ENCODE results near the gene PRRG3. TPM values are rescaled to one million over a fixed set of nuclear protein-coding genes. Genes with fewer than 3 reads are reported as not detected.

Gene PRRG3
- total and polyA plus RNA-seq, 2 donors (not counting 1 experiment from before 2014, with no cell fraction given): not detected

GRCh38 chrX:151722241-151722846 lies 27.1 kb downstream of the PRRG3 start:
- Histone ChIP-seq H3K27me3 (replicated peaks in 1 of 4; ENCODE audit: control extremely low read depth in 1 of 4, control insufficient read depth in 3 of 4, insufficient read depth in 4 of 4, low read length in 3 of 4) (no peaks in the 10 kb centered on the region), H2AFZ (ENCODE audit: insufficient read depth, low read depth, low read length, poor library complexity, severe bottlenecking) (no peak overlapping the region), H3K36me3 (replicated peaks in 1 of 2; ENCODE audit: control extremely low read depth in 1 of 2, control insufficient read depth in 1 of 2, extremely low read depth in 1 of 2, insufficient read depth in 2 of 2, low read length in 1 of 2) (no peaks in the 10 kb centered on the region), H3K79me2 (ENCODE audit: control insufficient read depth, insufficient read depth, low read length) (no peaks in the 10 kb centered on the region), H3K4me2 (replicated peaks; ENCODE audit: low read depth, low read length, poor library complexity, severe bottlenecking) (no peak overlapping the region), H3K4me1 (ENCODE audit: control insufficient read depth in 2 of 2, insufficient read depth in 2 of 2, low read length in 2 of 2) (no peaks in the 10 kb centered on the region), H3K4me3 (ENCODE audit: control extremely low read depth in 1 of 5, extremely low read depth in 1 of 5, insufficient read depth in 1 of 5, low read depth in 2 of 5, low read length in 4 of 5) (no peak overlapping the region), H4K20me1 (ENCODE audit: control insufficient read depth, insufficient read depth, low read length, poor library complexity, severe bottlenecking) (no peaks in the 10 kb centered on the region), H3K9me3 (ENCODE audit: control extremely low read depth in 1 of 3, control insufficient read depth in 2 of 3, insufficient read depth in 1 of 3, low read length in 2 of 3) (no peaks in the 10 kb centered on the region), H3K27ac (ENCODE audit: low read length in 2 of 2) (no peak overlapping the region), H3K9ac (ENCODE audit: low read length) (no peak overlapping the region)
- ATAC-seq (ENCODE audit: low read depth) (no peak), DNase-seq (no peak)
- Mint-ChIP-seq H3K9me3 (ENCODE audit: insufficient read depth) (no peaks in the 10 kb centered on the region), H3K4me3 (no peak overlapping the region), H3K27ac (no peak overlapping the region), H3K4me1 (no peaks in the 10 kb centered on the region), H3K27me3 (no peaks in the 10 kb centered on the region)
- ChIA-PET CTCF (no interaction called here), POLR2A (no interaction called here)
- 89% methylated on average over 3 of the region's 24 CpGs for WGBS (ENCODE audit: insufficient coverage)
- TF ChIP-seq EZH2 (IDR thresholded peaks at IDR 0.05; ENCODE audit: borderline replicate concordance, insufficient read depth, low read depth, low read length, poor library complexity, severe bottlenecking) (no peak), CTCF (IDR thresholded peaks at IDR 0.05) (no peak)
- intact Hi-C loops (cut with micrococcal nuclease): no loop called here

GRCh38 chrX:151723156-151723760 lies 28.0 kb downstream of the PRRG3 start:
- intact Hi-C loops (cut with micrococcal nuclease): no loop called here
- WGBS (ENCODE audit: insufficient coverage): 86% methylated on average over 1 of the region's 7 CpGs
- no peak overlapping the region for H3K27ac ChIP-seq (ENCODE audit: low read length in 2 of 2)
- Mint-ChIP-seq H3K4me3 (no peak overlapping the region), H3K4me1 (no peaks in the 10 kb centered on the region), H3K9me3 (ENCODE audit: insufficient read depth) (no peaks in the 10 kb centered on the region), H3K27me3 (no peaks in the 10 kb centered on the region), H3K27ac (no peak overlapping the region)
- H4K20me1 ChIP-seq (ENCODE audit: control insufficient read depth, insufficient read depth, low read length, poor library complexity, severe bottlenecking): no peaks in the 10 kb centered on the region
- no peaks in the 10 kb centered on the region for H3K4me1 ChIP-seq (ENCODE audit: control insufficient read depth in 2 of 2, insufficient read depth in 2 of 2, low read length in 2 of 2)
- H3K9ac ChIP-seq (ENCODE audit: low read length): no peak overlapping the region
- DNase-seq: no peak
- H3K79me2 ChIP-seq (ENCODE audit: control insufficient read depth, insufficient read depth, low read length): no peaks in the 10 kb centered on the region
- H3K9me3 ChIP-seq (ENCODE audit: control extremely low read depth in 1 of 3, control insufficient read depth in 2 of 3, insufficient read depth in 1 of 3, low read length in 2 of 3): no peaks in the 10 kb centered on the region
- POLR2A ChIA-PET: no interaction called here
- ATAC-seq (ENCODE audit: low read depth): no peak
- no peak overlapping the region for H3K4me2 ChIP-seq (replicated peaks; ENCODE audit: low read depth, low read length, poor library complexity, severe bottlenecking)
- CTCF ChIA-PET: no interaction called here
- no peak overlapping the region for H2AFZ ChIP-seq (ENCODE audit: insufficient read depth, low read depth, low read length, poor library complexity, severe bottlenecking)
- TF ChIP-seq CTCF (IDR thresholded peaks at IDR 0.05): no peak
- no peak for TF ChIP-seq EZH2 (IDR thresholded peaks at IDR 0.05; ENCODE audit: borderline replicate concordance, insufficient read depth, low read depth, low read length, poor library complexity, severe bottlenecking)
- H3K27me3 ChIP-seq (replicated peaks in 1 of 4; ENCODE audit: control extremely low read depth in 1 of 4, control insufficient read depth in 3 of 4, insufficient read depth in 4 of 4, low read length in 3 of 4): no peaks in the 10 kb centered on the region
- H3K4me3 ChIP-seq (ENCODE audit: control extremely low read depth in 1 of 5, extremely low read depth in 1 of 5, insufficient read depth in 1 of 5, low read depth in 2 of 5, low read length in 4 of 5): no peak overlapping the region
- H3K36me3 ChIP-seq (replicated peaks in 1 of 2; ENCODE audit: control extremely low read depth in 1 of 2, control insufficient read depth in 1 of 2, extremely low read depth in 1 of 2, insufficient read depth in 2 of 2, low read length in 1 of 2): no peaks in the 10 kb centered on the region

Measured in B cell (primary cell).